Large intestine (tissue), 3 donors: ENCODE data around the gene AIPL1. TPM values are rescaled to one million over a fixed set of nuclear protein-coding genes. Genes with fewer than 3 reads are reported as not detected.

ENCODE experiments used
- DNase-seq, 2 donors: peaks; one replicate each; pipeline versions ENCODE4 v3.0.0 to v3.0.0-alpha.2; 2013
- H3K27ac ChIP-seq: one replicate; pipeline ENCODE4 v1.5.1; 2013; ENCODE audit warnings: low read length
- H3K27me3 ChIP-seq: 2 replicates; pipeline ENCODE4 v1.6.1; 2013; ENCODE audit warnings: low read length; ENCODE audit not compliant: control insufficient read depth, insufficient read depth
- H3K36me3 ChIP-seq: 2 replicates; pipeline ENCODE4 v1.6.1; 2013; ENCODE audit warnings: low read length; ENCODE audit not compliant: control insufficient read depth, insufficient read depth
- H3K4me1 ChIP-seq: one replicate; pipeline ENCODE4 v1.6.1; 2013; ENCODE audit warnings: low read length; ENCODE audit not compliant: control insufficient read depth, insufficient read depth
- H3K4me3 ChIP-seq: one replicate; pipeline ENCODE4 v1.5.1; 2013; ENCODE audit warnings: low read length
- H3K9me3 ChIP-seq: one replicate; pipeline ENCODE4 v1.6.1; 2013; ENCODE audit warnings: mild to moderate bottlenecking, low read depth, low read length, moderate library complexity; ENCODE audit not compliant: control insufficient read depth
- WGBS: methylation state at CpG from one replicate; pipeline ENCODE4 v1.1.5; 2013; ENCODE audit warnings: low lambda C conversion rate; ENCODE audit not compliant: insufficient coverage; 5-methylcytosine and 5-hydroxymethylcytosine counted together
- polyA plus RNA-seq: library from polyadenylated mRNA; unstranded; fragments of 120-200 nt; gene quantifications from one replicate; pipeline ENCODE4 v1.2.1, GENCODE V29; 2013

AIPL1 gene
- polyA plus RNA-seq, 1 donor, result not detected

GRCh38 chr17:6457688-6458459 is 23.0 kb upstream of the AIPL1 start:
- WGBS, result no CpG with 5 or more reads among the region's 10 CpGs

GRCh38 chr17:6456914-6457687 is 22.2 kb upstream of the AIPL1 start:
- Histone ChIP-seq H3K4me1 (peaks cover 5% of the 10 kb centered on the region), H3K9me3 (no peaks in the 10 kb centered on the region), H3K27ac (no peak overlapping the region), H3K36me3 (no peaks in the 10 kb centered on the region), H3K27me3 (peaks cover 5% of the 10 kb centered on the region), H3K4me3 (no peak overlapping the region)
- WGBS, result 80% methylated on average over 2 of the region's 14 CpGs
- no peak for DNase-seq

More at GRCh38 chr17:6457688-6458459, 23.0 kb upstream of the AIPL1 start:
- Histone ChIP-seq H3K27ac (no peak overlapping the region), H3K36me3 (no peaks in the 10 kb centered on the region), H3K4me3 (no peak overlapping the region), H3K4me1 (peaks cover 5% of the 10 kb centered on the region), H3K27me3 (peaks cover 5% of the 10 kb centered on the region), H3K9me3 (no peaks in the 10 kb centered on the region)
- DNase-seq, result peak; percentile 20 to 60

GRCh38 chr17:6456321-6456720 is 21.4 kb upstream of the AIPL1 start:
- peaks cover 5% of the 10 kb centered on the region for H3K4me1 ChIP-seq
- no peak overlapping the region for H3K27ac ChIP-seq
- H3K9me3 ChIP-seq, result no peaks in the 10 kb centered on the region
- WGBS, result no CpG with 5 or more reads among the region's 9 CpGs
- no peak for DNase-seq
- H3K4me3 ChIP-seq, result no peak overlapping the region
- no peaks in the 10 kb centered on the region for H3K36me3 ChIP-seq
- H3K27me3 ChIP-seq, result peaks cover 5% of the 10 kb centered on the region

GRCh38 chr17:6455321-6455705 is 20.4 kb upstream of the AIPL1 start:
- peak; percentile 64 to 70 for DNase-seq
- Histone ChIP-seq H3K27me3 (peaks cover 5% of the 10 kb centered on the region), H3K36me3 (no peaks in the 10 kb centered on the region), H3K9me3 (no peaks in the 10 kb centered on the region), H3K27ac (no peak overlapping the region), H3K4me1 (peaks cover 5% of the 10 kb centered on the region), H3K4me3 (peak overlapping the region; percentile 23)
- no CpG with 5 or more reads among the region's 35 CpGs for WGBS

GRCh38 chr17:6454495-6455320 is 19.8 kb upstream of the AIPL1 start:
- H3K4me3 ChIP-seq, result peak overlapping the region; percentile 23
- H3K4me1 ChIP-seq, result peaks cover 5% of the 10 kb centered on the region
- peaks cover 5% of the 10 kb centered on the region for H3K27me3 ChIP-seq
- no peak for DNase-seq
- no CpG with 5 or more reads among the region's 35 CpGs for WGBS
- H3K27ac ChIP-seq, result no peak overlapping the region
- no peaks in the 10 kb centered on the region for H3K9me3 ChIP-seq
- H3K36me3 ChIP-seq, result no peaks in the 10 kb centered on the region

- no peak overlapping the region for H3K4me3 ChIP-seq
- no peaks in the 10 kb centered on the region for H3K9me3 ChIP-seq
- no peak overlapping the region for H3K27ac ChIP-seq
- DNase-seq, result no peak
- WGBS, result no CpG with 5 or more reads among the region's 14 CpGs
- H3K4me1 ChIP-seq, result peaks cover 5% of the 10 kb centered on the region
- peaks cover 5% of the 10 kb centered on the region for H3K27me3 ChIP-seq
- H3K36me3 ChIP-seq, result no peaks in the 10 kb centered on the region
Observed at GRCh38 chr17:6453279-6454024, 18.5 kb upstream of the AIPL1 start.

- no peak for DNase-seq
- H3K4me3 ChIP-seq, result no peak overlapping the region
- H3K27ac ChIP-seq, result no peak overlapping the region
- peaks cover 5% of the 10 kb centered on the region for H3K27me3 ChIP-seq
- WGBS, result no CpG with 5 or more reads among the region's 10 CpGs
- H3K36me3 ChIP-seq, result no peaks in the 10 kb centered on the region
- H3K9me3 ChIP-seq, result no peaks in the 10 kb centered on the region
- peaks cover 5% of the 10 kb centered on the region for H3K4me1 ChIP-seq
Observed at GRCh38 chr17:6452471-6453266, 17.7 kb upstream of the AIPL1 start.

- H3K4me3 ChIP-seq, result no peak overlapping the region
- no peak overlapping the region for H3K27ac ChIP-seq
- no peaks in the 10 kb centered on the region for H3K36me3 ChIP-seq
- WGBS, result 45% methylated on average over 2 of the region's 12 CpGs
- H3K27me3 ChIP-seq, result peaks cover 5% of the 10 kb centered on the region
- no peaks in the 10 kb centered on the region for H3K9me3 ChIP-seq
- DNase-seq, result no peak
- peaks cover 5% of the 10 kb centered on the region for H3K4me1 ChIP-seq
Observed at GRCh38 chr17:6450926-6451832, 16.3 kb upstream of the AIPL1 start.

GRCh38 chr17:6449307-6449706 is 14.4 kb upstream of the AIPL1 start:
- Histone ChIP-seq H3K36me3 (no peaks in the 10 kb centered on the region), H3K4me3 (no peak overlapping the region), H3K27me3 (no peaks in the 10 kb centered on the region), H3K9me3 (no peaks in the 10 kb centered on the region), H3K27ac (no peak overlapping the region), H3K4me1 (no peaks in the 10 kb centered on the region)
- no CpG with 5 or more reads among the region's 6 CpGs for WGBS
- DNase-seq, result no peak
